Natural killer cell (primary cell): ENCODE data around the gene NACA2. TPM values are rescaled to one million over a fixed set of nuclear protein-coding genes. Genes with fewer than 3 reads are reported as not detected.

Experiments
- ATAC-seq, 3 donors: fragments of 150-1000 bp in 2 of 3; fragments of 200-7000 bp in 1 of 3; cut with Tn5 transposase; 1 replicate in 1 of 3; 2 replicates in 2 of 3; pipeline ENCODE4 v1.10.0; 2021; ENCODE audit warnings: mild to moderate bottlenecking in 2 of 3, moderate library complexity in 2 of 3
- DNase-seq, 2 donors: peaks; one replicate each; pipeline versions ENCODE4 v3.0.0 to v3.0.0-alpha.2; 2013 to 2021; ENCODE audit warnings: mixed read lengths in 1 of 2
- H3K27ac ChIP-seq: one replicate; pipeline ENCODE4 v1.5.1; 2013; ENCODE audit warnings: mild to moderate bottlenecking, low read length
- H3K27me3 ChIP-seq: one replicate; pipeline ENCODE4 v1.6.1; 2013; ENCODE audit warnings: low read length; ENCODE audit not compliant: control insufficient read depth, insufficient read depth
- H3K36me3 ChIP-seq: one replicate; pipeline ENCODE4 v1.6.1; 2013; ENCODE audit warnings: low read length; ENCODE audit not compliant: control insufficient read depth, insufficient read depth
- H3K4me1 ChIP-seq: one replicate; pipeline ENCODE4 v1.6.1; 2013; ENCODE audit warnings: low read length; ENCODE audit not compliant: control insufficient read depth, insufficient read depth
- H3K4me3 ChIP-seq: one replicate; pipeline ENCODE4 v1.5.1; 2013; ENCODE audit warnings: low read length
- H3K9me3 ChIP-seq: one replicate; pipeline ENCODE4 v1.6.1; 2013; ENCODE audit warnings: low read length; ENCODE audit not compliant: control insufficient read depth, insufficient read depth
- H3K27ac Mint-ChIP-seq, 2 donors: one replicate each; pipeline ENCODE4 v1.8.0; 2022; ENCODE audit warnings: mild to moderate bottlenecking in 2 of 2, mixed read lengths in 2 of 2, moderate library complexity in 1 of 2
- H3K27me3 Mint-ChIP-seq, 2 donors: one replicate each; pipeline ENCODE4 v1.8.0; 2022; ENCODE audit warnings: low read depth in 2 of 2, mixed read lengths in 2 of 2
- H3K36me3 Mint-ChIP-seq: one replicate; pipeline ENCODE4 v1.8.0; 2022; ENCODE audit warnings: mixed read lengths
- H3K4me1 Mint-ChIP-seq, 2 donors: one replicate each; pipeline ENCODE4 v1.8.0; 2022; ENCODE audit warnings: mixed read lengths in 2 of 2
- H3K4me3 Mint-ChIP-seq: one replicate; pipeline ENCODE4 v1.8.0; 2022; ENCODE audit warnings: mild to moderate bottlenecking, moderate library complexity, mixed read lengths
- H3K9me3 Mint-ChIP-seq, 2 donors: one replicate each; pipeline ENCODE4 v1.8.0; 2022; ENCODE audit warnings: mixed read lengths in 2 of 2
- CTCF ChIP-seq: fragments of 200-600 bp; IDR thresholded peaks from one replicate; pipeline ENCODE4 v1.8.0; 2022; ENCODE audit warnings: antibody characterized with exemption
- WGBS: methylation state at CpG from one replicate; pipeline ENCODE4 v1.1.7; 2013; ENCODE audit warnings: missing lambda C conversion rate; ENCODE audit not compliant: insufficient coverage; 5-methylcytosine and 5-hydroxymethylcytosine counted together
- intact Hi-C: fragments of 100-400 bp; cut with micrococcal nuclease; formaldehyde crosslinking; loops from one replicate; pipeline ENCODE4 v1.14.2; 2022
- total RNA-seq, 4 donors: library from RNA; stranded (reverse); fragments of 120-200 nt in 1 of 4; gene quantifications; one replicate each; pipeline versions ENCODE4 v1.2.3 to v1.2.4, GENCODE V29; 2013 to 2022

Gene NACA2
- total RNA-seq, 3 donors from 2014 or later (not counting 1 experiment from before 2014, with no cell fraction given) = not detected

GRCh38 chr17:61594294-61594825 lies 3.3 kb upstream of the NACA2 start:
- intact Hi-C loops = no loop called here
- H3K9me3 ChIP-seq = no peaks in the 10 kb centered on the region
- H3K27me3 Mint-ChIP-seq = peaks cover 4 to 7% of the 10 kb centered on the region in 2 donors
- WGBS = 93% methylated on average over 5 of the region's 5 CpGs
- no peak overlapping the region for H3K27ac ChIP-seq
- no peak overlapping the region for H3K27ac Mint-ChIP-seq
- no peak for ATAC-seq
- no peaks in the 10 kb centered on the region for H3K9me3 Mint-ChIP-seq
- H3K36me3 ChIP-seq = no peaks in the 10 kb centered on the region
- H3K4me1 Mint-ChIP-seq = no peaks in the 10 kb centered on the region
- no peak for TF ChIP-seq CTCF
- H3K4me3 ChIP-seq = no peak overlapping the region
- no peaks in the 10 kb centered on the region for H3K4me1 ChIP-seq
- no peaks in the 10 kb centered on the region for H3K36me3 Mint-ChIP-seq
- H3K27me3 ChIP-seq = peaks cover 5% of the 10 kb centered on the region
- no peak overlapping the region for H3K4me3 Mint-ChIP-seq
- no peak for DNase-seq

- Mint-ChIP-seq H3K4me3 (no peak overlapping the region), H3K4me1 (no peaks in the 10 kb centered on the region), H3K9me3 (no peaks in the 10 kb centered on the region), H3K36me3 (no peaks in the 10 kb centered on the region), H3K27me3 (peaks cover 4 to 7% of the 10 kb centered on the region in 2 donors), H3K27ac (no peak overlapping the region)
- ATAC-seq (no peak), DNase-seq (no peak)
- Histone ChIP-seq H3K27me3 (peaks cover 5% of the 10 kb centered on the region), H3K9me3 (no peaks in the 10 kb centered on the region), H3K27ac (no peak overlapping the region), H3K4me3 (no peak overlapping the region), H3K4me1 (no peaks in the 10 kb centered on the region), H3K36me3 (no peaks in the 10 kb centered on the region)
- no peak for TF ChIP-seq CTCF
- intact Hi-C loops = no loop called here
- WGBS = 62% methylated on average over 7 of the region's 7 CpGs
These were observed 2.4 kb upstream of the NACA2 start for GRCh38 chr17:61593426-61593825.

- no peak for TF ChIP-seq CTCF
- intact Hi-C loops = no loop called here
- DNase-seq = no peak
These were observed 911 bp upstream of the NACA2 start for GRCh38 chr17:61591930-61592329.

GRCh38 chr17:61589990-61590389 lies 1.0 kb downstream of the NACA2 start:
- no peak overlapping the region for H3K27ac ChIP-seq
- H3K4me3 ChIP-seq = no peak overlapping the region
- Mint-ChIP-seq H3K27me3 (peaks cover 0 to 4% of the 10 kb centered on the region in 2 donors), H3K9me3 (no peaks in the 10 kb centered on the region), H3K4me1 (no peaks in the 10 kb centered on the region), H3K27ac (no peak overlapping the region), H3K36me3 (no peaks in the 10 kb centered on the region), H3K4me3 (no peak overlapping the region)
- H3K9me3 ChIP-seq = no peaks in the 10 kb centered on the region
- WGBS = 97% methylated on average over 5 of the region's 5 CpGs
- ATAC-seq = no peak
- intact Hi-C loops = loop anchor here (10.0 kb wide), 1 partner anchor 175 kb away; no protein-coding TSS in a partner anchor
- H3K4me1 ChIP-seq = no peaks in the 10 kb centered on the region
- H3K27me3 ChIP-seq = no peaks in the 10 kb centered on the region
- no peak for TF ChIP-seq CTCF
- DNase-seq = no peak
- no peaks in the 10 kb centered on the region for H3K36me3 ChIP-seq

More at GRCh38 chr17:61591930-61592329, 911 bp upstream of the NACA2 start:
- Histone ChIP-seq H3K36me3 (no peaks in the 10 kb centered on the region), H3K4me3 (no peak overlapping the region), H3K27ac (no peak overlapping the region), H3K27me3 (no peaks in the 10 kb centered on the region), H3K9me3 (no peaks in the 10 kb centered on the region), H3K4me1 (no peaks in the 10 kb centered on the region)
- H3K27me3 Mint-ChIP-seq = peaks cover 4 to 7% of the 10 kb centered on the region in 2 donors
- no peak overlapping the region for H3K4me3 Mint-ChIP-seq
- H3K36me3 Mint-ChIP-seq = no peaks in the 10 kb centered on the region
- H3K27ac Mint-ChIP-seq = no peak overlapping the region
- WGBS = 90% methylated on average over 8 of the region's 8 CpGs
- ATAC-seq = no peak
- no peaks in the 10 kb centered on the region for H3K9me3 Mint-ChIP-seq
- no peaks in the 10 kb centered on the region for H3K4me1 Mint-ChIP-seq
